DMS79 treated with DMSO at 0.1 percent for 48 hours (cell line): ENCODE measurements around the gene EEF1A2.
"Not testable (repeated sequence)": the region's sequence is repeated elsewhere in the genome, so short reads cannot be mapped to it uniquely, and the experiment has no call there.

Experiments used
- DNase-seq: peaks from one replicate; lab custom pipeline; 2025; lab: John Stamatoyannopoulos, UW

EEF1A2 gene

DNA sequence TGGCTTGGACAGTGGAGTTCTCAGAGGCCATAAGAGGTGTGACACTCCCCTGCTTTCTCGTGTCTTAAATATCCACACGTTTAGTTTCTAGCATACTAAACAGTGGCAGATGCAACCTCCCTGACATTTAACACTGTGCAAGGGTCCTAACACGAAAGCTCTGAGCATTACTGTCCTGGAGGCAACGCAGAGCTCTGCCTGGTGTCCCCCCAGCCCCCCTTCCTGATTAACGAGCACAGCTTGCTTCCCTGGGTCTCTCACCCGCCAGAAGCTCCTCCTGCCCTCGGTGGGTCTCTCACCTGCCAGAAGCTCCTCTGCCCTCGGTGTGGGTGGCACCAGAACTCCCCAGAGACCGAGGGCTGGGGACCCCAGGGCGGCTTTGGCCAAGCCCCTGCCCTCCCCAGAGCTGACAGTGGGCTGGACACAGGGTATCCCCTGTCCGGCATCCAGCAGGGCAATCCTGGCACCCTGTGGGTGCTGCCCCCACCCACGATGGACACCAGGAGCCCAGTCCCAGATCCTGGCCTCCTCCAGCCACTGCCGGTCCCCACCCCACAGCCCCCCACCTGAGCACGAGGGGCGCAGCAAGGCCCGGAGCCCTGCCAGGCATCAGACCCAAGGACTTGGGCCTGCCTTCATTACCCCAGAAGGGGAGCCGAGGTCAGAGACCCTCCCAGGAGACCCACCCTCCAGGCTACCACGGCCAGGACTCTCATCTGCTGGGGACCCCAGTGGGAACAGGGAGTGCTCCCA lies 14.1 kb downstream of the EEF1A2 start:
- no peak for DNase-seq

DNA sequence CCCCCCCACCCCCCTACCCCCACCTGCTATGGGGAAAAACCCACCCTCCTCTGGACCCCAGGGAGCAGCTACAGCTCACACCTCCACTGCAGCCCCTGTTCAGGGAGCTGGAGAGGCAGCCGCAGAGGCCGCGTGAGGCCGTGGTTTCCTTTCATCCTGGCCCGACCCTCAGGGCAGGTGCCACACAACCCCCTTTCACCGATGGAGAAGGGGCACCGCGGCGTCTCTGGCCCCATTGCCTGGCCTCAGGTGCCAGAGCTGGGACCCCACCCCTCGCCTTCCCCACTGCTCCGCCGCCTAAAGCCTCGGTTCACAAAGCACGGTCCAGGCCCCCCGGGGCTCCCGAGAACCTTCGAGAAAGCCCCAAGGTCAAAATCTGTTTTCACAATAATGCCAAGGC lies 14.6 kb downstream of the EEF1A2 start:
- no peak for DNase-seq

DNA sequence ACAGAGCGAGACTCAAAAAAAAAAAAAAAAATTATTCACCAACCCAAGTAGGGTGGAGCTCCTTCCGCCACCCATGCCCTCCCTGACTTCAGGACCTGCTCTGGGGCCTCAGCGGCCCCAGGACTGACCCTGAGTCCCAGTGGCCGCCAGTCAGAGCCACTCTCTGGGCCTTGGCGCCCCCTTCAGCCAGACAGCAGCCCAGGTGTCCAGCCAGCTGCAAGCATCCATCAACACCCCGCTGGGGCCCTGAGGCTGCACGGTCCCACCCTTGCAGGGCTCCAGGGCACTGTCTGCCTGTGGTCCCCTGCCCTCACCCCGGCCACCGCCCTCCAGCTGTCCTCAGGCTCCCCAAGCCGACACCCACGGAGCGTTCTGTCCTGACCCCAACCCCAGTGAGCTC lies 15.0 kb downstream of the EEF1A2 start:
- DNase-seq, result peak; percentile 18

DNA sequence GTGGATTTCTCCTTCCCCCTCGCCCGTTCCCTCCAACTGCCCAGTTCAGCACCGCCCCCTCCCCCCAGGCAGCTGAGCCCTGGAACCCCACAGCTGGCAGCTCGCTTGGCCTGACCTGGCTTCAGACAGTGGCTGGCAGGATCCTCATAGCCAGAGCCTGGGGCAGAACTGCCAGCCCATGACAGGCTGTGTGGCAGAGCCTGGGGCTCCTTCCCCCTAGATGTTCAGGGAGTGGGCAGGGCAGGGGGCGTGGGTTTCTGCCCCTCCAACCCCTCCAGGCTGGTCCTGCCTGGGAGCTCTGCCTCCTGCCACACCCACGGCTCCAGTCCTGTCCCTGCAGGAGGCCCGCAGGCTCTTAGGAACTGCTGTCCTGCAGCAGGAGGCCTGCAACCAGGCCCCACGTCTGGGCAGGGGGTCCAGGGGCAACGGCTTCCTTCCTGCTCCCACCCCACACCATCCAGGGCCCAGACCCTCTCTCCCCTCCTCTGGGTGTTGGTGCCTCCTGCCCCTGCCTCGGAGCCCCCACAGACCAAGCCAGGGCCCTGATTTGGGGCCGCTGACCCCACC lies 16.8 kb downstream of the EEF1A2 start:
- no peak for DNase-seq

DNA sequence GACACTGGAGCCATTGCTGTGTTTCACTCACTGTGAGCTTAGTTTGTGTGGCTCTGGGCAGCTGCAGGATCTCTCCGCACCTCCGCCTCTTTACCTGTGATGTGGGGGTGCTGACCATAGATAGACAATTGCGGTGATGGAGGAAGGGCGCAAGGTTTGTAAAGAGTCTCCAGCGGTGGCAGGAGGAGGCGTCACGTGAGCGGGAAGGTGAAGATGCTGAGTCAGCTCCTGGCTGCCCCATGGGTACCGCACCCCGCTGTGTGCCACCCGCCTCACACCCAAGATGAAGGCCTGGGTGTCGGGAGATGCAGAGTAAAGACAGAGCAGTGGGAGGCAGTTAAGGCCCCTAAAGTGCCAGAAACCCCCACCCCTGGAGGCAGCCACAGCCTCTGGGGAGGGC lies 17.4 kb downstream of the EEF1A2 start:
- DNase-seq, result no peak

DNA sequence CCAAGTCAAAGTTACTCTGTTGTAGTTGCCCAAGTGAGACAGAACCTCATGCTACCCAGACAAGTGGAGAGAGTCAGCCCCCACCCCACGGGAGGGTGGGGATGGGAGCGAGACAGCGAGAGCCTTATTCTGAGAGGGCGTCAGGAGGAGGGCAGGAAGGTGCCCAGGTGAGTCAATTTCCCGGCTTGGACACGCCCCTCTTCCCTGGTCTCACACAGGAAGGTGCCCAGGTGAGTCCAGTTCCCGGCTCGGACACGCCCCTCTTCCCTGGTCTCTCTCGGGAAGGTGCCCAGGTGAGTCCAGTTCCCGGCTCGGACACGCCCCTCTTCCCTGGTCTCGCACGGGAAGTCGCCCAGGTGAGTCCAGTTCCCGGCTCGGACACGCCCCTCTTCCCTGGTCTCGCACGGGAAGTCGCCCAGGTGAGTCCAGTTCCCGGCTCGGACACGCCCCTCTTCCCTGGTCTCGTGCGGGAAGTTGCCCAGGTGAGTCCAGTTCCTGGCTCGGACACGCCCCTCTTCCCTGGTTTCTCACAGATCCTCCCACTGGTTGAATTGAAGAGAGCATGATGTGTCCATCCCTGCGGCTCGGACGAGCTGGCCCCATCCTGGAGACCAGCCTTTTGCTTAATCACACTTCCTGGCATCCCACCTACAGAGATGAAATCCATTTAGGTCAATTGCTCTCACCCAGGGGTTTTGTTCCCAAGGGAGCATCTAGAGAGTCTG lies 19.0 kb downstream of the EEF1A2 start:
- not testable (repeated sequence) for DNase-seq

DNA sequence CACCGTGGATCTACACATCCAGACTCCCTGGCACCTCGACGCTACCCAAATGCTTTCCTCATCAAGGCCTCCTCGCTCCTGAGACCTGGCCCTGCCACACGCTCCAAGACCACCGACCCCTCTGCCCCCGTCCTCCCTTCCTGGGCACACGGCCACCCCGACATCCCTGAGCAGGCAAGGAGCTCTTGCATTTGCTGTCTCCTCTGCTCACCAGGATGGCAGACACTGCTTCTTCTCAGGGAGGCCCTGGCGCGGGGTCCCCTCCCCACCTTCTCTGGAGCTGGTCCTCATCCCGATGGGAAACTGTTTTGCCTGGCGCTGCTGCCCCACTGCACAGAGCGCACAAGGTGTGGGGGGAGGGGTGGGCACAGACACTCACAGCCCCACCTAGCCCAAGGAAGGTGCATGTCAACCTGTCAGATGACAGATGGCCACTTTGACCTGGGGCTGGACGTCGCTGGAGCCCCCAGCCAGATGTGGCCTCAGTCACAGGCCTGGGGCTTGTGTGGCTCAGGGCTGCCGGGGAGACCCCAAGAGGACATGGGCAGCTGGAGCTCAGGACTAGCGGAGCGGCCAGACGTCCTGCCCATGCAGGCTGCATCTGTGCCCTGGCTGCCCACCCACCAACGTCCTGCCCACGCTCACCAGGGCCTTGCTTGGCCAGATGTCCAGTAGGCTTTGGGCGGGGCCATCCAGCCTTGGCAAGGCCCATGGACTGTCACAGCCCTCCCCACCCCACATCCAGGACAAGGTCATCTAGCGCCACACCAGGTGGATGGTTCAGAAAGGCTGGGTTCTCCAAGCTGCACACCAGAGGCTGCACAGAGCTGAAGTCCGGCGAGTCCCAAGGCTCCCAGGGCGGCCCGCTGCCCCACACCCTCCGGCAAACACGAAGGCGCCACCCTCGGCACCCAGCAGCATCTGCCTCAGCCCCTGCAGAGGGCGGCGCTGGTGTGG lies 20.3 kb downstream of the EEF1A2 start:
- no peak for DNase-seq

DNA sequence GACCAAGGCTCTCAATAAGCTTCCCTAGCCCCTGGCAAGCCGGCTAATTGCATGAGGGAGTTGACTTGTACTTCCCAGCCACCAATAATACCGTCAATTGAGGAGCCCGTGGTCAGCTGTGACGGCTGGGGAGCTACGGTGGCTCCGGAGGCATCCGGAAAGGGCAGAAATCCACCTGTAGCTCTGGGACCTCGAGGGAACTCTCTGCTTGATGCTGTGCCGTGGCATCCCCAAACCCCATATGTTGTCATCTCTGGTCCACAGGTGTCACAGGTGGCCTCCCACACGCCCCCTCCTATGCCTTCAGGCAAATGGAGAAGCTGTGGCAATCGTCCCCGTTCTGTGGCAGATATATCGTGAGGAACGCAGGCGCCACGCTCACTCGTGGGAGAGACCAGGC lies 20.9 kb downstream of the EEF1A2 start:
- no peak for DNase-seq

DNA sequence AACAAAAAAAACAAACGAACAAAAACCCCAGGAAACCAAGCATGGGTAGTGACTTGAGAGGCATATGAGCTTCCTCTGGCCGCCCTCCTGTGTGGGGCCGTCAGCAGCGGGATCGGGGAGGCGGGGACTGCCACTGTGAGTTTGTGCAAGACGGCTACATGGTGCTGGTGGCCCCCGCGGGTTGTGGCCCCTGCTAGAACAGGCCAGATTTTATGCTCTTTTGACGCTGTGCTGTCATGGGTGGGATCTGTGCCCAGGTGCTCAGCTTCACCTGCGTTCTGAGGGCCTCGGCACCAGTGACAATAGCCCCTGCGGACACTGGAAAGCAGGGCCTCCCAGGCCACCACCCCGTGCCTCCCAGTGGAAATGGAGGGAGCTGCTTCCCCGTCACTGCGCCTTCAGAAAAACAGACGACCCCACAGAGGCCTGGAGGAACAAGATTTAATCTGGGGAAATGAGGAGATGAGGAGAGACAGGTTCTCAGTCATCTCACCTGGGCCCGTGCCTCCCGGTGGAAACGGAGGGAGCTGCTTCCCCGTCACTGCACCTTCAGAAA lies 21.7 kb downstream of the EEF1A2 start:
- no peak for DNase-seq

DNA sequence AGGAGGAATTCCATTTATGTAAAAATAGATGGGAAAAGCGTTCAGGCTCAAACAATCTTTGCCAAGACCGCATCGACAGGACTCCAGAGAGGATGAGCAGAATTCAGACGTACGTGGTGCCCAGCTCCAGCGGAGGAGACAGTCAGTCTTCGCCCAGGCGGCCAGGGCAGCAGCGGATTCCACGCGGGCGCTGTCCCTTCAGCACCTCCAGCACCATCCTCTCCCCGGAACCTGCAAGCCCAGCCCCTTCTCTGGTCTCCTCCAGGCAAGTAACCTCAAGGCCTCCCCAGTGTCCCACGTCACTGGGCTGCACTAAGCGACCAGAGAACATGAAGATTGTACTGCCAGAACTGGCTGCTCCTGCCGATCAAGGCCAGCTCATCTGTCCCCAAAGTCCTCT lies 23.7 kb downstream of the EEF1A2 start:
- DNase-seq, result no peak

DNA sequence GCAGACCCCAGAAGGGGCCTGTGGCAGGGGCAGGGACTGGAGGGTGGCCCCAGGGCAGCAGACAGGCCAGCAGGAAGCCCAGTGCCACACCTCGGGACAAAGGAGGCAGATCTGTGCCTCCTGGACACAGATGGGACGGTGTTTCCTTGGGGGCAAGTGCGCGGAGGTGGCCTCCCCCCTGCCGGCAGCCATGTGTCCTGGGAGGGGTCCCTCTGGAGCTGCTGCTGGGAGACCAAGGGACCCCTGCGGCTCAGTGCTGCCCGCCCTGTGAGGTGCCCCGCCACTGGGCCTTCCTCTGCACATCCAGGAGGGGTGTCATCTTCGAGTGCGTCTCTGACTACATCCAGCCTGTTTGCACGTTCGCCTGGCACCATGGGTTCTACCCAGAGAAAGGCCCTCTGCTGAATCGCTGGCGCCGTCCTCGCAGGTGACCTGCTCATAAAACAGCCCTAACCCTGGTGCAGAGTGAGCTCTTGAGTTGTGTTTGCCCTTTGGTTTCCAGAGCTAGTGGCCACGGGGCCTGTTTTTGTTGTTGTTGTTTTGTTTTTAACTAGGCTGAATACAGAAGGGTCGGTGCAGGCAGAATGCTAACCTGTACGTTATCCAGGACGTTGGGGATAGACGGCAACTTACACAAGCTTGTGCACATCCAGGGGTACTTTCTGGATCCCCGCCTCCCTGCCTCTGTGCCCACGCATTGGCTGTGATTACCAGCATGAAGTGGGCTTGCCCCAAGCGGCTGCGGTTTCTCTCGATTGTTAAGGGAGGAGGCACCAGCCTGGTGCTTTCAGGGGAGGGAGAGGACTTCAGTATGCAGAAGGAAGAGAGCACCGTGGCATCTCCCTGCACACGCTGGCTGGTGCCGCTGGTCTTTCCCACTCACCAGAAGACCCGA lies 25.1 kb downstream of the EEF1A2 start:
- DNase-seq, result peak; percentile 82

DNA sequence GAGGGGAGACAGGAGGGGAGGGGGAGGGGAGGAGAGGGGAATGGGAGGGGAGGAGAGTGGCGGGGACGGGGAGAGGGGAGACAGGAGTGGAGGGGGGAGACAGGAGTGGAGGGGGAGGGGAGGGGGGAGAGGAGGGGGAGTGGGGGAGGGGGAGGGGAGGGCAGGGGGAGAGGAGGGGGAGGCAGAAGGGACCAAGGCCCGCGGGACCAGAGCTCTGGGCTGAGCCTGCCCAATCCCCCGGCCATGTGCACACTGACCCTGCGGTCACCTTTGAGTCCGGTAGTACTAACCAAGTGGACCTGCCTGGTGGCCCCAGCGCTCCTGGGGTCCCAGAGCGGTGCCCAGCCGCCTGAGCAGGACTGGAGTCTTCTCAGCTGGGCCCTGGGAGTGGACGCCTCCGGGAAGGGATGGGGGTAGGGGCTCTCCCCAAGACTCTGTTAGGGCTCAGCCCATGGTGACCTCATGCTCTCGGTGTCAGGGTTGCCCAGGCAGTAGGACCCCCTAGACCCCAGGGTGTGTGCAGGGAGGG lies 26.0 kb downstream of the EEF1A2 start:
- DNase-seq, result no peak

DNA sequence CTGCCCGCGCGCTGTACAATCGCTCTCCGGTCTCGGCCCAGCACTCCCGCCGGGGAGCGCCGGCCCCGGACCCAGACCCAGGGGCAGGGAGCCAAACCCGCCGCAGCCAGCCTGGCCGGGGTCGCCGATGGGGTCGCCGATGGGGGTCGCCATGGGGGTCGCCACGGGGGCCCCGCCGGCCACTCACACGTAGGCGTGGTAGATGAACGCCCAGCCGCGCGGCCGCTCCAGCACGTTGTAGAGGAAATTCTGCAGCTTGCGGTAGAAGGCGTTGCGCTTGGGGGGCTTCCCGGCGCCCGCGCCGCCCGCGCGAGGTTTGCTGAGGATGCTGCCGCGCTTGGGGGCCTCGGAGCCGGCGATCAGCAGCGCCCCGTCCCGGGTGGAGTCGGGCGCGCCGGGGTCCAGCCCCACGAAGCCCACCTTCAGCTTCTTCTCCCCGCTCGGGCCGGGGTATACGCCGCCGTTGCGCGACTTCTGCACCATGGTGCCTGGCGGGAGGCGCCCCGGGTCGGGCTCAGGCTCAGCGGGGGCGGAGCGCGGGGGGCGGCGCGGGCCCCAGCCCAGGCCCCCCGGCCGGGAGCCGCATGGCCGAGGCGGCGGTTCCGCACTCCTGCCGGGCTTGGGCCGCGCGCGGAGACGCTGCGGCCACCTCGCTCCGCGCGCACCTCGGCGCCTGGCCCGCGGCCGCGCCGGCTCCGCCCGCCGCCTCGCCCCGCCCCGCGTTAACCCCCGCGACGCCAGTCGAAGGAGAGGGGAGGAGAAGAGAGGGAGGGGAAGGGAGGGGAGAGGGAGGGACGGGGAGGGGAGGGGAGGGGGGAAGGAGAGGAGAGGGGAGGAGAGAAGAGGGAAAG lies 26.7 kb downstream of the EEF1A2 start, which contains the start of gene KCNQ2:
Gene KCNQ2, minus strand, starts transcription at position 675 of the 851 bp plus-strand sequence. Its CDS starts 192 bp downstream, at position 483.
- peak; percentile 43 for DNase-seq

DNA sequence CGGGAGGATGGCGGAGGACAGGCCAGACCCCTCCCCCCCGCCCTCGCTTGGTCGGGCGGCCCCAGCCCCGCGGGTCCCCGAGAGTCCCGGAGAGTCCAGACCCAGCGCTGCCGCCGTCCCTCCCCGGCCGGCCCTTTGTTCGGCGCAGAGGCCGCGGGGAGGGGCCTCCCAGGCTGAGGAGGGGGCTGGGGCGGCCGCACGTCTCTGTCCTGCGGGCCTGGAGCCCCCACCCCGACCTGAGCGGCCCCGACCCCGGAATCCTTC lies 27.2 kb downstream of the EEF1A2 start:
- DNase-seq, result peak; percentile 45

DNA sequence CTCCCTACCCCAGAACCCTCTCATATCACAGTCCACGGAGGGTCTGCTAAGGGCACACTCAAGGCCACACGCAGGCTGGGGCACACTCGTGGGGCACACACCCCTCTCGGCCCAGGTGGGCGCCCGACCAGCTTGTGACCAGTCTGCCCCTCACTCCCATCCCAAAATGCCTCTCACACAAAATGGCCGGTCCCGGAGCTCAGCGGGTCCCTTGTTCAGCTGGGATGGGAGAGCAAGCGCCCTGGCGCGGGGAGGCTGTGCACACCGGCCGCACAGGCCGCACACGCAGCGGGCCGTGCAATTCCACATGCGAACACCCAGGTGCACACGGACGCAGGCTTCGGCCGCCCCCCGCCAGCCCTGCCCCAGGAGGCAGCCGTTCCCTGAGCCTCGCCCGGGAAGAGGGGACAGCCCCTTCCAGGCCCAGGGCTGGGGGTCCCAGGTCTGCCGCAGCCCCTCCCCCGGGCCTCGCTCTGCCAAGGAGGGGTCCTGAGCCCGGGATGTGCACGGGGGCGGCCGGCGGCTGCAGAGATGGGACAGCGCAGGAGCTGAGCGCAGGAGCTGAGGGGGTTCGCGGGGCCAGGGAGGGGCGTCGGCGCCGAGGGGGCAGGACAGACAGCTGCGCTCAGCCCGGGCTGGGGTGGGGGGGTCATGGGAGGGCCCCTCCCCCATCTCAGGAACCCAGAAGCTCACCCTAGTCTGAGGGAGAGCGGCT lies 27.7 kb downstream of the EEF1A2 start:
- DNase-seq, result peak; percentile 45

DNA sequence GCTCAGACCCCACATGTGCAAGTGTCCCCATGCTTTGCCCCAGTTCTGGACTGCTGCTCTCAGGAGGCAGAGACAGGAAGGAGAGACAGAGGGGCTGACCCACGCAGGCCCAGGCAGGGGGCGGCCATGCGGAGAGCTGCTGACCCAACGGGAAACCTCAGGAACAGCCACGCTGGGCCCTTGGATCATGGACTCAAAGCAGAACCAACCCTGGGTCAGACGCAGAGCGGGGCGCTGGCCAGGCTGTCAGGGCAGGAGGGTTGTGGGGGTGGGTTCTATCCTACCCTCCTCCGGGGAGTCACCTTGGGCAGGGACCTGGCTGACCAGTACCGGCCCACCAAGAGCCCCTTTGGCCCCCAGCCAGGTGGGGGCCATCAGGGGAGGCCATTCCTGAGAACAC lies 28.5 kb downstream of the EEF1A2 start:
- DNase-seq, result no peak

DNA sequence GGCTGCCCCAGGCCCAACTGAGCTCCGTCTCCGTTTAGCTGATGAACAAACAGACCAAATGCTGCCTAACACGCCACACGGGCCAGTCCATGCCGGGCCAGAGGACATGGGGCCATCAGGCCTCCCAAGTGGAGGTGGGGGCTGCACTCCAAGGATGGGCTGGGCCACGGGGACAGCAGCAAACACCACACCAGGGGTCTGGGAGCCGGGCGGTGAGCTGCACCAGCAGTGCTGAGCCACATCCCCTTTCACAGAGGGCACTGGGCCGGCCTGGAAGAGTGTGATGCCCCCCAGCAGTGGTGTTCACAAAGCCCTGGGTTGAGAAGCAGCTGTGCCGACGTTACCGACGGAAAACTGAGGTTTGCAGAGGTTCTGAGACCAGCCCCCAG lies 29.2 kb downstream of the EEF1A2 start:
- no peak for DNase-seq

DNA sequence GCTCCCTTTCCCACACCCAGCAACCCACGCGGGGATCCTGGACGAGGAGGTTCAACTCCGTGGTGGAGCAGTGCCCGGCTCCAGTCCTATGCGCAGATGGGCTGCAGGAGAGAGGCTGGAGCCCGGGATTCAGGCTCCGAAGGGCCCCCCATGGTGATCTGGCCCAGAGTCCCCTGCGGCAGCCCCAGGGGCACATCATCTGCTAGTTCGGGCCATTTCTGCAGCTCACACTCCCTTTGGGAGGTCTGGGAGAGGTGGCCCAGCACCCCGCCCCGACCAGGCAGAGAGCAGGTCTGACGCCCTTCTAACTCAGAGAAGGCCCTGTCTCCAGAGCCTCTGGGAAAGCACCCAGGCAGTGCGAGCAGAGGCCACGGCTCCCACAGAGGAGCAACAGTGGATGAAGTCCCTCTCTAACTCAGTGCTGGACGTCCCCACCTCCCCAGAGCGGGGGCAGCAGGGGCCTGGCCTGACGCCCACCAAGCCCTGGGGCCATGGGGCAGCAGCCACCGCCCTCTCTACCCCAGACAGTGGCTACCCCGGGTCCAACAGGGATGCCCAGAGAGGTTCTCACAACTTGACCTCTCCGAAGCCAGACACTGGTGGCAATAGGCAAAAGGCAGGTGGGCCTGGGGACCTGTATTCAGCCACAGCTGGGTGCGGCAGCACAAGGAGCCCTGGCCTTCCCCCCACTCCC lies 29.7 kb downstream of the EEF1A2 start:
- no peak for DNase-seq
